HG03175 (cell line): Measurements from ENCODE around the gene PCK1.

ENCODE experiments used
- ATAC-seq: cut with Tn5 transposase; IDR thresholded peaks from one replicate; pipeline ENCODE4 v1.9.1; 2021; ENCODE audit warnings: mild to moderate bottlenecking, moderate library complexity; ENCODE audit not compliant: unreplicated experiment

Gene PCK1

GRCh38 chr20:57600320-57601210 is 39.7 kb downstream of the PCK1 start:
- ATAC-seq = no peak

GRCh38 chr20:57601211-57601570 is 40.3 kb downstream of the PCK1 start:
- no peak for ATAC-seq

- ATAC-seq = no peak
Measured at GRCh38 chr20:57601737-57602136, 40.8 kb downstream of the PCK1 start.

- ATAC-seq = no peak
Measured at GRCh38 chr20:57603120-57603519, 42.2 kb downstream of the PCK1 start.

GRCh38 chr20:57605045-57605444 is 44.1 kb downstream of the PCK1 start:
- ATAC-seq = no peak

- ATAC-seq = no peak
Measured at GRCh38 chr20:57605878-57606277, 45.0 kb downstream of the PCK1 start.

GRCh38 chr20:57608516-57608915 is 47.6 kb downstream of the PCK1 start:
- no peak for ATAC-seq

- ATAC-seq = peak; percentile 61
Measured at GRCh38 chr20:57609086-57609841, 48.4 kb downstream of the PCK1 start.

- ATAC-seq = no peak
Measured at GRCh38 chr20:57609842-57610167, 48.9 kb downstream of the PCK1 start.

- ATAC-seq = no peak
Measured at GRCh38 chr20:57610261-57610952, 49.5 kb downstream of the PCK1 start.

- ATAC-seq = no peak
Measured at GRCh38 chr20:57611586-57612311, 50.8 kb downstream of the PCK1 start.

GRCh38 chr20:57612436-57612835 is 51.5 kb downstream of the PCK1 start:
- no peak for ATAC-seq

GRCh38 chr20:57612916-57613315 is 52.0 kb downstream of the PCK1 start:
- ATAC-seq = no peak

GRCh38 chr20:57613481-57613921 is 52.6 kb downstream of the PCK1 start:
- ATAC-seq = no peak

GRCh38 chr20:57614490-57615444 is 53.9 kb downstream of the PCK1 start:
- no peak for ATAC-seq

- no peak for ATAC-seq
Measured at GRCh38 chr20:57615445-57615811, 54.5 kb downstream of the PCK1 start.

- ATAC-seq = no peak
Measured at GRCh38 chr20:57616143-57616951, 55.4 kb downstream of the PCK1 start.

- ATAC-seq = no peak
Measured at GRCh38 chr20:57617079-57617795, 56.3 kb downstream of the PCK1 start.
